Right atrium auricular region (tissue), 2 donors: Measurements from ENCODE around the gene TGFBRAP1. TPM values are rescaled to one million over a fixed set of nuclear protein-coding genes. Genes with fewer than 3 reads are reported as not detected.

Experiments used
- DNase-seq: peaks from one replicate; pipeline ENCODE4 v3.0.0-alpha.2; 2019; ENCODE audit warnings: low spot score
- H3K27ac ChIP-seq, 2 donors: fragments of 200-600 bp; sonication (generic); 1 replicate in 1 of 2; 2 replicates in 1 of 2; pipeline ENCODE4 v1.5.1; 2016 to 2019
- H3K27me3 ChIP-seq, 2 donors: fragments of 200-600 bp; sonication (generic); one replicate each; pipeline versions ENCODE4 v1.5.1 to v1.6.0; 2017 to 2019
- H3K36me3 ChIP-seq: fragments of 200-600 bp; sonication (generic); one replicate; pipeline ENCODE4 v1.5.1; 2016
- H3K4me1 ChIP-seq, 2 donors: fragments of 200-600 bp; sonication (generic); one replicate each; pipeline versions ENCODE4 v1.5.1 to v1.6.0; 2017 to 2019
- H3K4me3 ChIP-seq, 2 donors: fragments of 200-600 bp; sonication (generic); 1 replicate in 1 of 2; 2 replicates in 1 of 2; pipeline ENCODE4 v1.5.1; 2017 to 2019; ENCODE audit warnings: mild to moderate bottlenecking in 1 of 2, moderate library complexity in 1 of 2
- H3K9me3 ChIP-seq, 2 donors: fragments of 200-600 bp; sonication (generic); one replicate each; pipeline ENCODE4 v1.5.1; 2019
- total RNA-seq, 2 donors: library from RNA; depleted of rRNA; stranded (reverse); fragments of >200 nt; gene quantifications; one replicate each; pipeline ENCODE4 v1.1.0, GENCODE V29; 2016
- TF ChIP-seq, protein P1 (sequence below), 2 donors: fragments of 200-600 bp; sonication (generic); IDR thresholded peaks; one replicate each; pipeline ENCODE4 v1.5.1; 2019; ENCODE audit warnings: antibody characterized with exemption in 2 of 2

TGFBRAP1 gene
- total RNA-seq, 2 donors from 2014 or later: 13.3 to 15.8 TPM

DNA sequence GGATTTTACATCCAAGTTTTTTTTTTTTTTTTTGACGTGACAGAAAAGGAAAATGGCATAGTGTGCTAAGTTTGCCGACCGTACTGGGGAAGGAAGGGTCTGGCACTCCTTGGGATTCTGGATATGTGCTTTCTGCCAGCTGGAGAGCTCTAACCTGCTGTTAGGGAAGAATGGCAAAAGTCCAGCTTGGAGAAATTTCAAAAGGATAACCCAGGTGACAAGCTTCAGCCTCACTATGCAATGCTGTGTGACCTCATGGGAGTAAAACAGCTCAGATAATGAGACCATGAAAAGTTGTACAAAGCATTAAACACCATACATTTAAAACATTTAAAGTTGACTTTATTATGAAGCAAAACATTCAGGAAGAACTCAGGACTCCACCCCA lies 98.3 kb downstream of the TGFBRAP1 start:
- TF ChIP-seq, protein P1, sequence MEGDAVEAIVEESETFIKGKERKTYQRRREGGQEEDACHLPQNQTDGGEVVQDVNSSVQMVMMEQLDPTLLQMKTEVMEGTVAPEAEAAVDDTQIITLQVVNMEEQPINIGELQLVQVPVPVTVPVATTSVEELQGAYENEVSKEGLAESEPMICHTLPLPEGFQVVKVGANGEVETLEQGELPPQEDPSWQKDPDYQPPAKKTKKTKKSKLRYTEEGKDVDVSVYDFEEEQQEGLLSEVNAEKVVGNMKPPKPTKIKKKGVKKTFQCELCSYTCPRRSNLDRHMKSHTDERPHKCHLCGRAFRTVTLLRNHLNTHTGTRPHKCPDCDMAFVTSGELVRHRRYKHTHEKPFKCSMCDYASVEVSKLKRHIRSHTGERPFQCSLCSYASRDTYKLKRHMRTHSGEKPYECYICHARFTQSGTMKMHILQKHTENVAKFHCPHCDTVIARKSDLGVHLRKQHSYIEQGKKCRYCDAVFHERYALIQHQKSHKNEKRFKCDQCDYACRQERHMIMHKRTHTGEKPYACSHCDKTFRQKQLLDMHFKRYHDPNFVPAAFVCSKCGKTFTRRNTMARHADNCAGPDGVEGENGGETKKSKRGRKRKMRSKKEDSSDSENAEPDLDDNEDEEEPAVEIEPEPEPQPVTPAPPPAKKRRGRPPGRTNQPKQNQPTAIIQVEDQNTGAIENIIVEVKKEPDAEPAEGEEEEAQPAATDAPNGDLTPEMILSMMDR (IDR thresholded peaks at IDR 0.05): no peak
- H3K9me3 ChIP-seq: no peaks in the 10 kb centered on the region
- DNase-seq: no peak
- no peaks in the 10 kb centered on the region for H3K27me3 ChIP-seq
- H3K4me3 ChIP-seq: no peak overlapping the region
- no peaks in the 10 kb centered on the region for H3K4me1 ChIP-seq
- no peaks in the 10 kb centered on the region for H3K36me3 ChIP-seq
- H3K27ac ChIP-seq: no peak overlapping the region

DNA sequence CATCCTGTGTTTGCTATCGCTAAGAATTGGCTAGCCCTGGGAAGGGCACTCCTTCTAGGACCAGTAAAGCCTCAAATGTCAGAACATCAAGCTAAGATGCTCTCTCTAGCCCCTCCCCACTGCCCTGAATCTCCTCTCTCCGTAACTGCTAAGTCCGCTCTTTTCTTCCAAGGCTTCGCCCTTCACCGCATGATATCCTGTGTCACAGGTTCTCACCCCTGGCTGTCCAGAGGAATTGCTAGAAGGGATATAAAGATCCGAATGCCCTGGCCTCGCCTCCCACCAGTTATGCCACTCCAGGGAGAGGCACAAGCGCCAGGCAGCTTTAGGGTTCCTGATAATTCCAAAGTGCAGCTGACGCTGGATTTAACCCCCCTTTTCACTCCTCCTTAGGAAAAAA lies 105.1 kb downstream of the TGFBRAP1 start:
- Histone ChIP-seq H3K4me3 (no peak overlapping the region), H3K4me1 (no peaks in the 10 kb centered on the region), H3K27ac (no peak overlapping the region), H3K9me3 (no peaks in the 10 kb centered on the region), H3K36me3 (no peaks in the 10 kb centered on the region), H3K27me3 (no peaks in the 10 kb centered on the region)
- TF ChIP-seq, protein P1 (IDR thresholded peaks at IDR 0.05): no peak
- DNase-seq: no peak

DNA sequence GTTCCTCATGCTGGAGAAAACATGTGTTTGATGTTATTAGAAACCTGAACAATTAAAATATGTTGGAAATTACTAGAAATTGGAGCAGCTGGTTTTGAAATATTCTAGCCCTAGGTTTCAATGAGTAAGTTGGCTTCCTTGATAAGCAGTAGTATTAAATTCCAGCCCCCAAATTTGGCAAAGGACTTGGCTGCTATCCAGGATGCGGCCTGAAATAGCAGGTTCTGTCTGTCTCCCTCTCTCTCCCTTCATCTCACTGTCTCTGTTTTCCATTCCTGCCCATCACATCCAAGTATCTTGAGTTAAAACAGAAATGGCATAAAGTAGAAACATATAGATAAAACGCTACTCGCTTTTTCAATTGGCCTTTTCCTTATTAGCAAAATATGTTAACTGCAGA lies 108.9 kb downstream of the TGFBRAP1 start:
- H3K4me3 ChIP-seq: no peak overlapping the region
- TF ChIP-seq, protein P1 (IDR thresholded peaks at IDR 0.05): no peak
- H3K4me1 ChIP-seq: no peaks in the 10 kb centered on the region
- no peak overlapping the region for H3K27ac ChIP-seq
- H3K27me3 ChIP-seq: no peaks in the 10 kb centered on the region
- no peaks in the 10 kb centered on the region for H3K36me3 ChIP-seq
- no peak for DNase-seq
- no peaks in the 10 kb centered on the region for H3K9me3 ChIP-seq

GRCh38 chr2:105215586-105216192 lies 113.8 kb downstream of the TGFBRAP1 start:
- no peaks in the 10 kb centered on the region for H3K9me3 ChIP-seq
- no peak for DNase-seq
- H3K4me3 ChIP-seq: no peak overlapping the region
- TF ChIP-seq, protein P1 (IDR thresholded peaks at IDR 0.05): no peak
- H3K27ac ChIP-seq: no peak overlapping the region
- no peaks in the 10 kb centered on the region for H3K27me3 ChIP-seq
- H3K36me3 ChIP-seq: no peaks in the 10 kb centered on the region
- no peaks in the 10 kb centered on the region for H3K4me1 ChIP-seq

Other genes with a start within 250 kb of the TGFBRAP1 start
- not detected for gene GPR45, start 88.0 kb downstream of the TGFBRAP1 start, total RNA-seq
- gene C2orf49, start 7.8 kb upstream of the TGFBRAP1 start, total RNA-seq: 10 to 100 TPM; 15.5 to 18.0 TPM
- 100 to 1,000 TPM; 141 to 356 TPM for gene FHL2, start 69.3 kb upstream of the TGFBRAP1 start, total RNA-seq